Gastroesophageal sphincter (tissue), 3 donors: ENCODE results near the gene EED.

ENCODE experiments used
- EP300 ChIP-seq: sonication (generic); formaldehyde crosslinking; IDR thresholded peaks from one replicate; pipeline ENCODE4 v1.6.1; 2017; ENCODE audit warnings: antibody characterized with exemption, mild to moderate bottlenecking
- POLR2A ChIP-seq, 2 donors: fragments of 450-650 bp; IDR thresholded peaks; one replicate each; pipeline ENCODE4 v1.6.1; 2017; ENCODE audit warnings: antibody characterized with exemption in 2 of 2, mild to moderate bottlenecking in 2 of 2, moderate library complexity in 1 of 2
- POLR2AphosphoS5 ChIP-seq: sonication (generic); formaldehyde crosslinking; IDR thresholded peaks from one replicate; pipeline ENCODE4 v1.6.1; 2017; ENCODE audit warnings: antibody characterized with exemption
- TF ChIP-seq, protein P1 (sequence below), 4 experiments: fragments of 200-600 bp in 2 of 4; fragments of 450-650 bp in 2 of 4; sonication (generic) in 1 of 4; IDR thresholded peaks; one replicate each; pipeline ENCODE4 v1.5.1; 2017 to 2019; ENCODE audit warnings: antibody characterized with exemption in 4 of 4, mild to moderate bottlenecking in 2 of 4, moderate library complexity in 2 of 4

DNA sequence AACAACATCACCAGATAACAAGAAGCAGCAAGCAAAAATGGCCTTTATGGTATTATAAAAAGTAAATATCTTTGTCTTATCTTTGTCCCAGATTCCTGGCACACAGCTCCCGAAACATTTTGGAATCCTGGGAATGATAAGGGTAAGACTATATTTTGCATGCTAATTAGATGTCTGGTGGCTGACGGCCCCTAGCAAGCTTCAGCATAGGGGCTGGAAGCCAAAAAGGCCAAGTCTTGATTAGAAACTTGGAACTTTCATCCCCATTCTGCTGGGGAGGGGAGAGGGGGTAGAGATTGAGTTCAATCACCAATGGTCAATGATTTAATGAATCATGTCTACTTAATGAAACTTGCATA lies 38.2 kb upstream of the EED start:
- TF ChIP-seq, protein P1, sequence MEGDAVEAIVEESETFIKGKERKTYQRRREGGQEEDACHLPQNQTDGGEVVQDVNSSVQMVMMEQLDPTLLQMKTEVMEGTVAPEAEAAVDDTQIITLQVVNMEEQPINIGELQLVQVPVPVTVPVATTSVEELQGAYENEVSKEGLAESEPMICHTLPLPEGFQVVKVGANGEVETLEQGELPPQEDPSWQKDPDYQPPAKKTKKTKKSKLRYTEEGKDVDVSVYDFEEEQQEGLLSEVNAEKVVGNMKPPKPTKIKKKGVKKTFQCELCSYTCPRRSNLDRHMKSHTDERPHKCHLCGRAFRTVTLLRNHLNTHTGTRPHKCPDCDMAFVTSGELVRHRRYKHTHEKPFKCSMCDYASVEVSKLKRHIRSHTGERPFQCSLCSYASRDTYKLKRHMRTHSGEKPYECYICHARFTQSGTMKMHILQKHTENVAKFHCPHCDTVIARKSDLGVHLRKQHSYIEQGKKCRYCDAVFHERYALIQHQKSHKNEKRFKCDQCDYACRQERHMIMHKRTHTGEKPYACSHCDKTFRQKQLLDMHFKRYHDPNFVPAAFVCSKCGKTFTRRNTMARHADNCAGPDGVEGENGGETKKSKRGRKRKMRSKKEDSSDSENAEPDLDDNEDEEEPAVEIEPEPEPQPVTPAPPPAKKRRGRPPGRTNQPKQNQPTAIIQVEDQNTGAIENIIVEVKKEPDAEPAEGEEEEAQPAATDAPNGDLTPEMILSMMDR (IDR thresholded peaks at IDR 0.05) = no peak
- TF ChIP-seq POLR2A (IDR thresholded peaks at IDR 0.05) (no peak), POLR2AphosphoS5 (no peak), EP300 (no peak)
